ENCODE results near the gene NANOS3. TPM values are rescaled to one million over a fixed set of nuclear protein-coding genes. Genes with fewer than 3 reads are reported as not detected.

Gene NANOS3
- total and polyA plus RNA-seq, 9 of the 15 experiments (the other 6 are each of a cell fraction or from before 2014, with no cell fraction given): not detected

DNA sequence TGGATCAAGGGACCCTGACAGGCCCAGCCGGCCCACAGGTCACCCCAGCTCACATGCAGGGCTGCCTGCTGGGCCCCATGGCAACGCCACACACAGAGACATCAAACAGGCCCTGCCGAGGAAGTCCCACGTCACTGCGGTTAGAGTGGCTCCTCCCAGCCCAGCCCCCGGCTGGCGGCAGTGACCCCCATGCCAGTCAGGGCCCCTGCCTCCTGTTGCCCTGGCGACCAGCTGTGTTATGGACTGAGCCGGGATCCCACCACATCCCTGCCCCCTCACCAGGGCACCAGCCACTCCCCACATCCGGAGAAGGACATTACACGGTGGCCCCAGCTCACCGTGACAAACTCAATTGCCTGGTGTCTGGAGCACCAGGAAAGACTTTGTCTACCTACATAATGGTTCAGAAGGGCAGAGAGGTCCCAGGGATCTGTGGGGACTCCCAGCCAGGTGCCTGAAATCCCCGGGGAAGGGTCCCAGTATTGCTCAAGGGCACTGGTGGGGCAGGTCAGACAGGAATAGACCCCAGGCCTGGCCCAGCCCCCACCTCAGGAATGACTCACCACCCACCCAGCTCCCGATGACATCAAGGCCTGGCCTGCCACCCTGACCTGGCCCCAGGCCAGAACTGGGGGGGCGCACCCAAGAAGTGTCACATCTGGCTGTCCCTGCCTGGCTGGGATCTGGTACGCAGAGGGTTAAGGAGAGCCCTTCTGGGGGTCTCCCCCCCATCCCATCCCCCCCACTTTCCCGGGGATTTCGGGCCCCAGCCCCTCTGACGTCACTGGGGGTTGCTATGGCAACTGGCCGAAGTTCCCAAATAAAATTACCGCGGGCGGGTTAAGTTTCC is 30.2 kb upstream of the NANOS3 start (continued):
- TF ChIP-seq CBFB (CRISPR knock-in tag; IDR thresholded peaks at IDR 0.05) (peak; percentile 97), SIN3B (IDR thresholded peaks at IDR 0.05; ENCODE audit: low read depth) (no peak), SMAD2 (IDR thresholded peaks at IDR 0.05; ENCODE audit: low read depth, low read length) (no peak), ZNF778 (CRISPR knock-in tag; IDR thresholded peaks at IDR 0.05) (no peak), ZNF146 (CRISPR knock-in tag; IDR thresholded peaks at IDR 0.05; ENCODE audit: unreplicated experiment) (no peak), SRF (CRISPR knock-in tag; IDR thresholded peaks at IDR 0.05) (0 out of 4 replicates have a peak, but pooled peaks of 1 of the 2 experiments have one; percentile 12), ZFP1 (CRISPR knock-in tag; IDR thresholded peaks at IDR 0.05) (no peak), HEY1 (CRISPR knock-in tag; IDR thresholded peaks at IDR 0.05; ENCODE audit: borderline replicate concordance) (no peak), MXI1 (IDR thresholded peaks at IDR 0.05; ENCODE audit: low read depth, low read length) (peak; percentile 94), ZNF785 (CRISPR knock-in tag; IDR thresholded peaks at IDR 0.05) (no peak), POLR2A (conservative IDR thresholded peaks at IDR 0.05) (no peak), NR2C1 (IDR thresholded peaks at IDR 0.05) (no peak), NR2C1 (tag; IDR thresholded peaks at IDR 0.05) (no peak), NCOA1 (IDR thresholded peaks at IDR 0.05; ENCODE audit: low read depth) (no peak; the same call in 1 of the 2 replicates), RAD21 (CRISPR knock-in tag; conservative IDR thresholded peaks at IDR 0.05 in 1 of 2, IDR thresholded peaks at IDR 0.05 in 1 of 2) (no peak), SPI1 (IDR thresholded peaks at IDR 0.05; ENCODE audit: borderline replicate concordance, low read depth, low read length) (peak; percentile 54), ZNF184 (CRISPR knock-in tag; IDR thresholded peaks at IDR 0.05) (no peak)
- TF ChIP-seq, protein P1, sequence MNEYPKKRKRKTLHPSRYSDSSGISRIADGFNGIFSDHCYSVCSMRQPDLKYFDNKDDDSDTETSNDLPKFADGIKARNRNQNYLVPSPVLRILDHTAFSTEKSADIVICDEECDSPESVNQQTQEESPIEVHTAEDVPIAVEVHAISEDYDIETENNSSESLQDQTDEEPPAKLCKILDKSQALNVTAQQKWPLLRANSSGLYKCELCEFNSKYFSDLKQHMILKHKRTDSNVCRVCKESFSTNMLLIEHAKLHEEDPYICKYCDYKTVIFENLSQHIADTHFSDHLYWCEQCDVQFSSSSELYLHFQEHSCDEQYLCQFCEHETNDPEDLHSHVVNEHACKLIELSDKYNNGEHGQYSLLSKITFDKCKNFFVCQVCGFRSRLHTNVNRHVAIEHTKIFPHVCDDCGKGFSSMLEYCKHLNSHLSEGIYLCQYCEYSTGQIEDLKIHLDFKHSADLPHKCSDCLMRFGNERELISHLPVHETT (CRISPR knock-in tag; conservative IDR thresholded peaks at IDR 0.05 in 1 of 2, IDR thresholded peaks at IDR 0.05 in 1 of 2): peak in 1 of 2 experiments; percentile 64; a peak in 1 of 4 replicates
- TF ChIP-seq, protein P2, sequence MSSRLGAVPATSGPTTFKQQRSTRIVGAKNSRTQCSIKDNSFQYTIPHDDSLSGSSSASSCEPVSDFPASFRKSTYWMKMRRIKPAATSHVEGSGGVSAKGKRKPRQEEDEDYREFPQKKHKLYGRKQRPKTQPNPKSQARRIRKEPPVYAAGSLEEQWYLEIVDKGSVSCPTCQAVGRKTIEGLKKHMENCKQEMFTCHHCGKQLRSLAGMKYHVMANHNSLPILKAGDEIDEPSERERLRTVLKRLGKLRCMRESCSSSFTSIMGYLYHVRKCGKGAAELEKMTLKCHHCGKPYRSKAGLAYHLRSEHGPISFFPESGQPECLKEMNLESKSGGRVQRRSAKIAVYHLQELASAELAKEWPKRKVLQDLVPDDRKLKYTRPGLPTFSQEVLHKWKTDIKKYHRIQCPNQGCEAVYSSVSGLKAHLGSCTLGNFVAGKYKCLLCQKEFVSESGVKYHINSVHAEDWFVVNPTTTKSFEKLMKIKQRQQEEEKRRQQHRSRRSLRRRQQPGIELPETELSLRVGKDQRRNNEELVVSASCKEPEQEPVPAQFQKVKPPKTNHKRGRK (tag; IDR thresholded peaks at IDR 0.05): no peak
- TF ChIP-seq, protein P3, sequence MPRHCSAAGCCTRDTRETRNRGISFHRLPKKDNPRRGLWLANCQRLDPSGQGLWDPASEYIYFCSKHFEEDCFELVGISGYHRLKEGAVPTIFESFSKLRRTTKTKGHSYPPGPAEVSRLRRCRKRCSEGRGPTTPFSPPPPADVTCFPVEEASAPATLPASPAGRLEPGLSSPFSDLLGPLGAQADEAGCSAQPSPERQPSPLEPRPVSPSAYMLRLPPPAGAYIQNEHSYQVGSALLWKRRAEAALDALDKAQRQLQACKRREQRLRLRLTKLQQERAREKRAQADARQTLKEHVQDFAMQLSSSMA (CRISPR knock-in tag; IDR thresholded peaks at IDR 0.05): no peak
- TF ChIP-seq, protein P4, sequence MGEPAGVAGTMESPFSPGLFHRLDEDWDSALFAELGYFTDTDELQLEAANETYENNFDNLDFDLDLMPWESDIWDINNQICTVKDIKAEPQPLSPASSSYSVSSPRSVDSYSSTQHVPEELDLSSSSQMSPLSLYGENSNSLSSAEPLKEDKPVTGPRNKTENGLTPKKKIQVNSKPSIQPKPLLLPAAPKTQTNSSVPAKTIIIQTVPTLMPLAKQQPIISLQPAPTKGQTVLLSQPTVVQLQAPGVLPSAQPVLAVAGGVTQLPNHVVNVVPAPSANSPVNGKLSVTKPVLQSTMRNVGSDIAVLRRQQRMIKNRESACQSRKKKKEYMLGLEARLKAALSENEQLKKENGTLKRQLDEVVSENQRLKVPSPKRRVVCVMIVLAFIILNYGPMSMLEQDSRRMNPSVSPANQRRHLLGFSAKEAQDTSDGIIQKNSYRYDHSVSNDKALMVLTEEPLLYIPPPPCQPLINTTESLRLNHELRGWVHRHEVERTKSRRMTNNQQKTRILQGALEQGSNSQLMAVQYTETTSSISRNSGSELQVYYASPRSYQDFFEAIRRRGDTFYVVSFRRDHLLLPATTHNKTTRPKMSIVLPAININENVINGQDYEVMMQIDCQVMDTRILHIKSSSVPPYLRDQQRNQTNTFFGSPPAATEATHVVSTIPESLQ (CRISPR knock-in tag; IDR thresholded peaks at IDR 0.05): no peak
- TF ChIP-seq, protein P5, sequence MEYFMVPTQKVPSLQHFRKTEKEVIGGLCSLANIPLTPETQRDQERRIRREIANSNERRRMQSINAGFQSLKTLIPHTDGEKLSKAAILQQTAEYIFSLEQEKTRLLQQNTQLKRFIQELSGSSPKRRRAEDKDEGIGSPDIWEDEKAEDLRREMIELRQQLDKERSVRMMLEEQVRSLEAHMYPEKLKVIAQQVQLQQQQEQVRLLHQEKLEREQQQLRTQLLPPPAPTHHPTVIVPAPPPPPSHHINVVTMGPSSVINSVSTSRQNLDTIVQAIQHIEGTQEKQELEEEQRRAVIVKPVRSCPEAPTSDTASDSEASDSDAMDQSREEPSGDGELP (CRISPR knock-in tag; IDR thresholded peaks at IDR 0.05; ENCODE audit: borderline replicate concordance): peak; percentile 96
